ENCODE data around the gene PIGR.

- TF ChIP-seq CTCF (IDR thresholded peaks at IDR 0.05; ENCODE audit: control extremely low read depth in 1 of 3, insufficient read depth in 1 of 3, low read depth in 1 of 3, low read length in 3 of 3) (no peak), EP300 (IDR thresholded peaks at IDR 0.05; ENCODE audit: borderline replicate concordance in 1 of 2, low read depth in 2 of 2, low read length in 2 of 2) (no peak), FOSL1 (IDR thresholded peaks at IDR 0.05; ENCODE audit: insufficient read depth, low read depth, low read length) (no peak), POLR2A (IDR thresholded peaks at IDR 0.05; ENCODE audit: control extremely low read depth in 1 of 2, low read depth in 2 of 2, low read length in 2 of 2) (no peak), BCL11A (IDR thresholded peaks at IDR 0.05; ENCODE audit: low read depth in 2 of 2, low read length in 2 of 2) (no peak), SP2 (IDR thresholded peaks at IDR 0.05; ENCODE audit: low read length) (no peak), USF2 (IDR thresholded peaks at IDR 0.05; ENCODE audit: low read length) (no peak), CHD1 (IDR thresholded peaks at IDR 0.05; ENCODE audit: low read depth, low read length) (no peak), KDM5A (IDR thresholded peaks at IDR 0.05; ENCODE audit: low read length) (no peak), MAX (IDR thresholded peaks at IDR 0.05) (no peak), GTF2F1 (IDR thresholded peaks at IDR 0.05; ENCODE audit: borderline replicate concordance, low read depth, low read length) (no peak), CEBPB (IDR thresholded peaks at IDR 0.05; ENCODE audit: low read depth, low read length) (no peak)
These were observed 39.0 kb upstream of the PIGR start for GRCh38 chr1:206985162-206985749.
